Stimulated activated naive CD8-positive, alpha-beta T cell treated with anti-CD3 and anti-CD28 coated beads, Interleukin-15, Interleukin-2, amounts not matched to agents 100 ng/mL and 50 ng/mL, for 24 hours (primary cell): ENCODE results near the gene COPS4.
"Not testable (repeated sequence)": the region's sequence is repeated elsewhere in the genome, so short reads cannot be mapped to it uniquely, and the experiment has no call there.

ENCODE experiments used
- H3K27ac Mint-ChIP-seq: one replicate; pipeline ENCODE4 v1.8.0; 2021; ENCODE audit warnings: mild to moderate bottlenecking, mixed read lengths
- H3K27me3 Mint-ChIP-seq: one replicate; pipeline ENCODE4 v1.8.0; 2021; ENCODE audit warnings: mixed read lengths
- H3K36me3 Mint-ChIP-seq: one replicate; pipeline ENCODE4 v1.8.0; 2021; ENCODE audit warnings: low read depth, mixed read lengths
- H3K4me1 Mint-ChIP-seq: one replicate; pipeline ENCODE4 v1.8.0; 2021; ENCODE audit warnings: low read depth, mixed read lengths
- H3K4me3 Mint-ChIP-seq: one replicate; pipeline ENCODE4 v1.8.0; 2021; ENCODE audit warnings: mild to moderate bottlenecking, mixed read lengths
- H3K9me3 Mint-ChIP-seq: one replicate; pipeline ENCODE4 v1.8.0; 2021; ENCODE audit warnings: mixed read lengths

COPS4 gene

DNA sequence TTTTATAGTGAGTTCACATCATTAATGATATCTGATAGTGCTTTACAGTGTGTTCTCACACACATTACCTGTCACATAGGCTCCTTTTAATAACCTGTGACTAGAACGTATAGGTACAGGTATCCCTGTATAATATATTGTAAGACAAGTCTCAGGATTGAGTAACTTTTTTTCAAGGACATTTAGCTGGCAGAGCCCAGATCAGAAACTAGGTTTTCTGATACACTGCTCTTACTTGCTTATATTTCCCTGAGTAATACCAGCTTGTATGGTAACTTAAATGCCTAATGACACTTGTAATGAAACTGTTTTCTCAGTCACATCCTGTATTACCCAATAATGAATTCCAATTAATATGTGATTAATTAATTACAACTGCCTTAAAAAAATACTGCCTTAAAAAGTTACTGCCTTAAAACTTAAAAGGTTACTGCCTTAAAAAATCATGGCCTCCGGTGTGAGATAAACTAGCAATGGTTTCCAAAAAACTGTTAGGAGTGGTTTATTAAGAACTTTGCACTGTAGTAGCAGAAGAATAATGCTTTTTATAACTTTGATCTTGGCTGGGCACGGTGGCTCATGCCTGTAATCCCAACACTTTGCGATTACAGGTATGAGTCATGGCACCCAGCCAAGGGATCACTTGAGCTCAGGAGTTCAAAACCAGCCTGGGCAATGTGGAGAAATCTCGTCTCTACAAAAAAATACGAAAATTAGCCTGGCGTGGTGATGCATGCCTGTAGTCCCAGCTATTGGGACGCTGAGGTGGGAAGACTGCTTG is 11.9 kb downstream of the COPS4 start:
- H3K36me3 Mint-ChIP-seq: peaks cover 23% of the 10 kb centered on the region
- H3K4me1 Mint-ChIP-seq: peaks cover 25% of the 10 kb centered on the region
- no peak overlapping the region for H3K27ac Mint-ChIP-seq

DNA sequence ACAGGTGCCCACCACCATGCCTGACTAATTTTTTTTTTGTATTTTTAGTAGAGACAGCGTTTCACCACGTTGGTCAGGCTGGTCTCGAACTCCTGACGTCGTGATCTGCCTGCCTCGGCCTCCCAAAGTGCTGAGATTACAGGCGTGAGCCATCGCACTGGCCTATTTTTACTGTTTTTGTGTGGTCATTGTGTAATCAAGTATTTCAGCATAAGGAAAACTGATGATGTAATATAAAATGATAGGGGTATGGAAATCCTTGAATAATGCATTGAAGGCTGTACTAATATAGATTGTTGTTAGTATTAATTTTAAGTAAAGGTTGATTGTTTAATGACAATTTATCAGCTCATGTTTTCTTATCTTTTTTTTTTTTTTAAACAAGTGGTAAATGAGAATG is 13.8 kb downstream of the COPS4 start:
- peaks cover 33% of the 10 kb centered on the region for H3K36me3 Mint-ChIP-seq
- not testable (repeated sequence) for H3K27me3 Mint-ChIP-seq, H3K27ac Mint-ChIP-seq, H3K4me3 Mint-ChIP-seq, H3K9me3 Mint-ChIP-seq
- peaks cover 19% of the 10 kb centered on the region for H3K4me1 Mint-ChIP-seq

More for the DNA sequence above, 11.9 kb downstream of the COPS4 start:
- Mint-ChIP-seq H3K9me3 (no peaks in the 10 kb centered on the region), H3K27me3 (no peaks in the 10 kb centered on the region), H3K4me3 (no peak overlapping the region)

DNA sequence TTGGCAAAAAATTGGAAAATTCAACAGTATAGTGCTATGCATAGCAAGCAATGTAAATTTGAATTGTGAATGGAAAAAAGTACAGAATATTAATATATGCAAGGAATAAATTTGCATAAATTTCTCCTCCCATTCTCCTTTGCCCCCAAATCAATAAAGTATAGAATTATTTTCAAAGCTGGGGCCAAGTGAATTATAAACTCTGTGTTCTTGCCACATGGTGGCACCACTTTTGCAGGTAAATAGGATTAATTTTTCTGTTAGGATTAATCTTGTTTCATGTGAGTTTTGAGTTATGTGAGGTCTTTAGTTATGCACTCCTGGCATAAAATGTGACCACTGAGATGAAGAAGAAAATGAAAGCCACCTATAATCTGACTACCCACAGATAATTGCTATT is 19.9 kb downstream of the COPS4 start:
- H3K9me3 Mint-ChIP-seq: no peaks in the 10 kb centered on the region
- peaks cover 43% of the 10 kb centered on the region for H3K36me3 Mint-ChIP-seq
- no peak overlapping the region for H3K27ac Mint-ChIP-seq
- no peak overlapping the region for H3K4me3 Mint-ChIP-seq
- no peaks in the 10 kb centered on the region for H3K27me3 Mint-ChIP-seq
- no peaks in the 10 kb centered on the region for H3K4me1 Mint-ChIP-seq

DNA sequence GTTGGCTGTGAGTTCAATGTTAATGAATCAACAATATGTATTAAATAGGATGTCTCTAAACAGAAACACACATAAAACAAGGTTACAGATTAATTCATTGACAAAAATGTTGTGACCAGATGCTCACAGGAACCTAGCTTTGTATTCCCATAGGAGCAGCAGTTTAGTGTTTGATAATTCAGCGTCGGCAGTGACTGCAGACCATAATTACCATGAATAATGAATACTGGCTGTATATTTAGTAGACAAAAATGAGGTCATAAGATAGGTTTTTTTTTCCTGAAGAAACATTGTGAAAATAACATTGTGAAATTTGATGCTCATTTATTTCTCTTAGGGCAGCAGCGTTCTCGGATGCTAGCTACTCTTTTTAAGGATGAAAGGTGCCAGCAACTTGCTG is 27.8 kb downstream of the COPS4 start:
- Mint-ChIP-seq H3K4me3 (no peak overlapping the region), H3K27me3 (no peaks in the 10 kb centered on the region), H3K27ac (no peak overlapping the region), H3K9me3 (no peaks in the 10 kb centered on the region), H3K4me1 (no peaks in the 10 kb centered on the region), H3K36me3 (peaks cover 47% of the 10 kb centered on the region)

DNA sequence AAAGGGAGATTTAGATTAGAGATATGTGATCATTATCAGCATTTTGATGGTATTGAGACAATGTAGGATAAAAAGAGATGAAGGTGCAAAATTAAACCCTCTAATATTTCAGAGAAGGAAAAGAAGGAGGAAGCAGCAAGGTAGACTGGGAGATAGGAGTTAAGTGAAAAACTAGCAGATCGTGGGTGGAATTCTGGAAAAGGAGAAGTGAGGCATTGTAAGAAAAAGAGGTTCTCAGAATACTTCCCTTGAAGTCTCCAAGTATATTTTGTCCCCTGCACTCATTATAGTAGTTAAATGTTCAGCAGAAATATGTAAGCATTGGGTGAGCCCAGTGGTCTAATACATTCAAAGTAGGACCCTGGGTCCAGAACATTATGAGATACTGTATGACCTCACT is 30.3 kb downstream of the COPS4 start:
- no peaks in the 10 kb centered on the region for H3K27me3 Mint-ChIP-seq
- H3K4me1 Mint-ChIP-seq: no peaks in the 10 kb centered on the region
- no peak overlapping the region for H3K27ac Mint-ChIP-seq
- no peaks in the 10 kb centered on the region for H3K9me3 Mint-ChIP-seq
- H3K4me3 Mint-ChIP-seq: no peak overlapping the region
- peaks cover 52% of the 10 kb centered on the region for H3K36me3 Mint-ChIP-seq

GRCh38 chr4:83067058-83067639 is 32.2 kb downstream of the COPS4 start:
- Mint-ChIP-seq H3K9me3 (no peaks in the 10 kb centered on the region), H3K27ac (no peak overlapping the region), H3K27me3 (no peaks in the 10 kb centered on the region), H3K4me3 (no peak overlapping the region), H3K36me3 (peaks cover 50% of the 10 kb centered on the region), H3K4me1 (no peaks in the 10 kb centered on the region)

GRCh38 chr4:83071116-83071515 is 36.1 kb downstream of the COPS4 start:
- Mint-ChIP-seq H3K27ac (no peak overlapping the region), H3K4me1 (peaks cover 11% of the 10 kb centered on the region)

GRCh38 chr4:83074086-83074704 is 39.2 kb downstream of the COPS4 start:
- H3K4me3 Mint-ChIP-seq: peak overlapping the region; percentile 63

More at GRCh38 chr4:83071116-83071515, 36.1 kb downstream of the COPS4 start:
- Mint-ChIP-seq H3K36me3 (peaks cover 47% of the 10 kb centered on the region), H3K4me3 (no peak overlapping the region), H3K9me3 (no peaks in the 10 kb centered on the region), H3K27me3 (no peaks in the 10 kb centered on the region)

GRCh38 chr4:83074783-83075182 is 39.8 kb downstream of the COPS4 start:
- Mint-ChIP-seq H3K36me3 (peaks cover 41% of the 10 kb centered on the region), H3K4me1 (peaks cover 17% of the 10 kb centered on the region)
- H3K9me3 Mint-ChIP-seq, H3K27me3 Mint-ChIP-seq, H3K4me3 Mint-ChIP-seq, H3K27ac Mint-ChIP-seq: not testable (repeated sequence)

More at GRCh38 chr4:83074086-83074704, 39.2 kb downstream of the COPS4 start:
- H3K36me3 Mint-ChIP-seq: peaks cover 45% of the 10 kb centered on the region
- H3K27me3 Mint-ChIP-seq: no peaks in the 10 kb centered on the region
- peaks cover 17% of the 10 kb centered on the region for H3K4me1 Mint-ChIP-seq
- no peak overlapping the region for H3K27ac Mint-ChIP-seq
- no peaks in the 10 kb centered on the region for H3K9me3 Mint-ChIP-seq

- H3K27ac Mint-ChIP-seq: no peak overlapping the region
- H3K36me3 Mint-ChIP-seq: peaks cover 33% of the 10 kb centered on the region
- H3K27me3 Mint-ChIP-seq: no peaks in the 10 kb centered on the region
- peaks cover 17% of the 10 kb centered on the region for H3K4me1 Mint-ChIP-seq
- no peak overlapping the region for H3K4me3 Mint-ChIP-seq
- H3K9me3 Mint-ChIP-seq: no peaks in the 10 kb centered on the region
Observed at GRCh38 chr4:83075311-83076095, 40.5 kb downstream of the COPS4 start.

- H3K4me1 Mint-ChIP-seq: peaks cover 31% of the 10 kb centered on the region
- no peak overlapping the region for H3K4me3 Mint-ChIP-seq
- peaks cover 24% of the 10 kb centered on the region for H3K36me3 Mint-ChIP-seq
- H3K27me3 Mint-ChIP-seq: no peaks in the 10 kb centered on the region
- no peak overlapping the region for H3K27ac Mint-ChIP-seq
- H3K9me3 Mint-ChIP-seq: no peaks in the 10 kb centered on the region
Observed at GRCh38 chr4:83080561-83080960, 45.6 kb downstream of the COPS4 start.

- Mint-ChIP-seq H3K9me3 (no peaks in the 10 kb centered on the region), H3K27ac (no peak overlapping the region), H3K4me1 (peaks cover 29% of the 10 kb centered on the region), H3K36me3 (peaks cover 13% of the 10 kb centered on the region), H3K27me3 (no peaks in the 10 kb centered on the region), H3K4me3 (no peak overlapping the region)
Observed at GRCh38 chr4:83082777-83083176, 47.8 kb downstream of the COPS4 start.

- Mint-ChIP-seq H3K36me3 (peaks cover 20% of the 10 kb centered on the region), H3K4me1 (peaks cover 29% of the 10 kb centered on the region), H3K27me3 (no peaks in the 10 kb centered on the region), H3K9me3 (no peaks in the 10 kb centered on the region), H3K4me3 (no peak overlapping the region), H3K27ac (no peak overlapping the region)
Observed at GRCh38 chr4:83083925-83084475, 49.0 kb downstream of the COPS4 start.

DNA sequence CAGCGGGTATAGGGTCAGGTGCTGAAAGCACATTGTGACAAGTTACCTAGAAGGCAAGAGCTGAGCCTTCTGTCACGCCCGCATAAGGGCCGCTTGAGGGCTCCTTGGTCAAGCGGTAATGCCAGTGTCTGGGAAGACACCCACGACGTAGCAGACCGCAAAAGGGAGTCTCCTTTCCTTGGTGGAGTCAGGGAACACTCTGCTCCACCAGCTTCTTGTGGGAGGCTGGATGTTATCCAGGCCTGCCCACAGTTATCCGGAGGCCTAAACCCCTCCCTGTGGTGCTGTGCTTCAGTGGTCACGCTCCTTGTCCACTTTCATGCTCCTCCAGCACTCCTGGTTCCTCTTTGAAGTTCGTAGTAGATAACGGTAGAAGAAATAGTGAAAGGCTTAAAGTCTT is 50.0 kb downstream of the COPS4 start:
- H3K27me3 Mint-ChIP-seq, H3K4me3 Mint-ChIP-seq, H3K9me3 Mint-ChIP-seq: not testable (repeated sequence)
- H3K4me1 Mint-ChIP-seq: peaks cover 29% of the 10 kb centered on the region
- H3K27ac Mint-ChIP-seq: peak overlapping the region; percentile 74
- H3K36me3 Mint-ChIP-seq: peaks cover 27% of the 10 kb centered on the region
